IPS-18c (cell line): ENCODE data around the gene TUBGCP3.

ENCODE experiments used
- H3K4me3 ChIP-seq: 2 replicates; pipeline ENCODE4 v1.7.0; 2013; ENCODE audit warnings: low read depth, mild to moderate bottlenecking, low read length, moderate library complexity; ENCODE audit not compliant: insufficient read depth
- H3K9me3 ChIP-seq: one replicate; pipeline ENCODE4 v1.6.1; 2013; ENCODE audit warnings: mild to moderate bottlenecking, low read length, moderate library complexity; ENCODE audit not compliant: control insufficient read depth, insufficient read depth

Gene TUBGCP3

DNA sequence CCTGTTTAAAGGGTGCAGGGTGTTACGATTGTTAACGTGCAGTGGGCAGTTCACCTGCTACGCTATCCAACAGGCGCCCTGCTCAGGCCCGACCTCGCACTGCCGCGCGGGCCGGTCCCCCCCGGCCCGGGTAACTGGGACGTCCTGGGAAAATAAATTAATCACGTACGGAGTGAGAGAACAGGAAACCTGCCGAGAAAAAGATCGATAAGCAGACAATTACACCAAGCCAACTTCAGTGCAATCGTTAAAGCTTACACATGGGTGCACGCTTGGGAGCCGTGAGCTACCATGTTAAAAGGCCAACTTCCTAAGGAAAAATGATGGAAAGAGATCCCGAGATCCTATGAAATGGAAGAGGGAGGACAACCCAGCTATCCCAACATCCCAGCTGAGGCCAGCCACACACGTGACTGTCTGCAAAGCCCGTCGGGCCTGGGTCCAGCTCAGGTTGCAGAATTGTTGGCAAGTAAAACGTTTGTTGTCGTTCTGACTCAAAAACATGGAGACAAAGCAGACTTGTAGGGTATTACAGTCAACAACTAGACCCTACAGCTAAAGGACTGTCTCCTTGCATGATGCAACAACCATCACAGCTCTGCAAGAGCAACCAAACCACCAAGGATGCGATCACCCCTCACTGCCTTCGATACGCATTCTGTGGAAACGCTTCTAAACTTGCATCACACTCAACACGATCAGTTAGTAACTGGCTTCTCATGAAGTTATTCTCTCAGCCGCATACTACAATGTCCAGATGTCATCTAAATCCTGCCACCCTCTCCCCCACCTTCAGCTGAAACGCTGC, 741 bp upstream of the TUBGCP3 start:
- H3K4me3 ChIP-seq: peak overlapping the region; percentile 72; the same call in 1 of the 2 replicates
- H3K9me3 ChIP-seq: no peaks in the 10 kb centered on the region

DNA sequence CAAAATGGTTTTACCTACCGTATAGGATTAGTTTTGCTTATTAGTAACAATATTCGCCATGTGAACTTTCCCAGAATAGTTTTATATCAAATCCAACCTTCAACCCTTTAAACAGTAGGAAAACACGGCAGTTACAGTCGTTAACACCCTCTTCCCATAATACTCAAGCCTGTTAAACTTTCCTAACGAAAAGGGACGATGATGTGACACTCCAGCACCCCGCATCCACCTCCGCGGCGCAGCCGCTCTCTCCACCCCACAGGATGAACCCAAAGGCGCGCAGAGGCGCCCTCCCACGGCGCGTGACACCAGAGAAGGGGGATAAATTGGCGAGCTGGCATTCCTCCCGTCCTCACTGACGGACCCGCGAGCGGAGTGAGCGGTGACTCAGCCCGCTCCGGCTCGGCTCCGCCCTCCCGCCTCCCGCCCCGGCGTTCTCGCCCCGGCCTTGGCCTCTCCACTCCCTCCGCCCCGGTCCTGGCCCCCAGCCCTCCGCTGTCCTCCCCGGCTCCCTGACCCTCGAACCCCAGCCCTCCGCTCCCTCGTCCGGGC, 665 bp downstream of the TUBGCP3 start:
- no peaks in the 10 kb centered on the region for H3K9me3 ChIP-seq
- H3K4me3 ChIP-seq: peak overlapping the region; percentile 72

DNA sequence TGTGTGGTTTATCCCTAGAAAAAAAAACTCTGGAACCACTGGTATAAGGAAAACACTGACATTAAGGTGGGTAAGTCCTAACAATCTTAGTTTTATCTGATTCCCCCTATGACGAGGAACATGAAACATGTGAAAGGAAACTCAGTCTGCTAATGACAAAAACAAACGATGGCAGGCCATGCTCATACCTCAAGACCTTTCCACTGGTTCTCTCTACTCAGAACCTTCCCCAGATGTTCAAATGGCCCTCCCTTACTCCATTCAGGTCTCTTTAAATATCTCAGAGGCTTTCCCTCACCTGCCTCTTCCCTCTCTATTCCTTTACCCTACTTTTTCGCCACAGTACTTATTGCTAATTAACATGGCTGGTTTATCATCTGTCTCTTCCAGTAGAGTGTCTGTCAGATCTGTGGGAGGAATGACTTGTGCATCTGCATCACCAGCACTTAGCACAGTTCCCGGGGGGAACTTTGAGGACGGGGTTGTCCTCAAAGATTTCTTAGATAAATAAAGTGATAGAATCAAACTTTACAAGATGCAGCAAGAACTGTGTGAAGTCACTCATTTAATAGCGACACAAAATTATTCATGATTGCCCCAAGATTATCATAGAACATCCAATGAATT, 1.5 kb downstream of the TUBGCP3 start:
- H3K4me3 ChIP-seq: no peak overlapping the region
- no peaks in the 10 kb centered on the region for H3K9me3 ChIP-seq

- H3K4me3 ChIP-seq: no peak overlapping the region
- H3K9me3 ChIP-seq: no peaks in the 10 kb centered on the region
Measured at GRCh38 chr13:112583592-112584277, 4.2 kb downstream of the TUBGCP3 start.

DNA sequence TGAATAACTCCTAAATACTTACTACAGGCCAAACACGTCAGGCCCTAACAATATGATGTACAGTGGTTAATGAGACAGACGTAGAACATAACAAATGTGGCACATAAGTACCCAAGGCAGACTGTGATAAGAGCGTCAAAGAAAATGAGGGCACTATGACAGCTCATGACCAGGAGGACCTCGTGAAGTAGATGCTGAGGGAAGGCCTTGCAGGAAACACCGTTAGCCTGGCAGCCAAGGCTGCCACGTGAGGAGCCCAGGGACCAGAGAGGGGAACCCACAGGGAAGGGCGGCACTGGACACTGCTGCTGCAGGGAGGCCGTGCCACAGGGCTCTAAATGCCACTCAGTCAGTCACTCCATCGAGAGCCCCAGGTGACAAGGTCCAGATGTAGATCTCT, 5.7 kb downstream of the TUBGCP3 start:
- Histone ChIP-seq H3K4me3 (no peak overlapping the region), H3K9me3 (no peaks in the 10 kb centered on the region)

- Histone ChIP-seq H3K4me3 (no peak overlapping the region), H3K9me3 (no peaks in the 10 kb centered on the region)
Measured at GRCh38 chr13:112580912-112581311, 7.0 kb downstream of the TUBGCP3 start.

GRCh38 chr13:112580211-112580610, 7.7 kb downstream of the TUBGCP3 start:
- no peak overlapping the region for H3K4me3 ChIP-seq
- H3K9me3 ChIP-seq: no peaks in the 10 kb centered on the region

DNA sequence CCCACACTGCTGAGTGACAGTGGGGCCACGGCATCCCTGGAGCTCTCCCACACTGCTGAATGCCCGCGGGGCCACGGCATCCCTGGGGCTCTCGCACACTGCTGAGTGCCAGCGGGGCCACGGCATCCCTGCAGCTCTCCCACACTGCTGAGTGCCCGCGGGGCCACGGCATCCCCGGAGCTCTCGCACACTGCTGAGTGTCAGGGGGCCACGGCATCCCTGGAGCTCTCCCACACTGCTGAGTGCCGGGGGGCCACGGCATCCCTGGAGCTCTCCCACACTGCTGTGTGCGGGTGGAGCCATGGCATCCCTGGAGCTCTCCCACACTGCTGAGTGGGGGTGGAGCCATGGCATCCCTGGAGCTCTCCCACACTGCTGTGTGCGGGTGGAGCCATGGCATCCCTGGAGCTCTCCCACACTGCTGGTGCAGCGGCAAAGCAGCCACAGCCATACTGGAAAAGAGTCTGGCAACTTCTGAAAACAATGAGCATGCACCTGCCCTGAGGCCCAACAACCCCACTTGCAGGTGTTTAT, 8.6 kb downstream of the TUBGCP3 start:
- H3K9me3 ChIP-seq: no peaks in the 10 kb centered on the region
- no peak overlapping the region for H3K4me3 ChIP-seq

DNA sequence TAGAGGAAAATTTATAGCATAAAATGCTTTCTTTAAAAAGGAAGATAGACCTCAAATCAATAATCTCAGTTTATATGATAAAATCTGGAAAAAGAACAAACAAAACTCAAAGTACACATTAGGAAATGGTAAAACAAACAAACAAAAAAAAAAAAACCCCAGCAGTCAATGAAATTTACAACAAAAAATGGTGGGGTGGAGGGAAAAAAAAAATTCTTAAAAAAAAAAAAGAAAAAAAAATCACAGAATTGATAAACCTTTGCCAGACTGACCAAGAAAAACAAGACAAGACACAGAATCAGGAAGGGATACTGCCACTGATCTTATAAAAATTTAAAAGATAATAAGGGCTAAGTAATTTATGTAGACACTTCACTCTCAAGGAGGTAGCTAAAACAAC, 11.2 kb downstream of the TUBGCP3 start:
- H3K9me3 ChIP-seq: no peaks in the 10 kb centered on the region
- no peak overlapping the region for H3K4me3 ChIP-seq

DNA sequence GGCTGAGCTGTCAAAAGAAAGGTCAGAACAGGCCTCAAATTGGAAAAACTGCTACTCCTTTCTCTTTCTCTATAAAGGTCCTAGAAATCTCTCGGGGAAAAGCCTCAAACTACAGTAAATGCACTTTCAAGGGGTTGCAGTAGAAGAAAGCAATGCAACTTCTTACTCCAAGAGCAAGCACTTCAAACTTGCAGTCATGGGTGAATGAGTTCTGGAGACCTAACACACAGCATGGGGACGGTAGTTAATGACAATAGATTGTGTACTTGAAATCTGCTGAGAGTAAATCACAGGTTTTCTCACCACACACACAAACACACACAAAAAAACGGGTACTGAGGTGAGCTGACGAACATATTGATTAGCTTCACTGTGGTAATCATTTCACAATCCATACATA, 11.8 kb downstream of the TUBGCP3 start:
- Histone ChIP-seq H3K4me3 (no peak overlapping the region; the same call in 1 of the 2 replicates), H3K9me3 (no peaks in the 10 kb centered on the region)

- H3K4me3 ChIP-seq: no peak overlapping the region
- H3K9me3 ChIP-seq: no peaks in the 10 kb centered on the region
Measured at GRCh38 chr13:112575675-112576074, 12.3 kb downstream of the TUBGCP3 start.

- H3K4me3 ChIP-seq: no peak overlapping the region
Measured at GRCh38 chr13:112574834-112575613, 12.9 kb downstream of the TUBGCP3 start.

DNA sequence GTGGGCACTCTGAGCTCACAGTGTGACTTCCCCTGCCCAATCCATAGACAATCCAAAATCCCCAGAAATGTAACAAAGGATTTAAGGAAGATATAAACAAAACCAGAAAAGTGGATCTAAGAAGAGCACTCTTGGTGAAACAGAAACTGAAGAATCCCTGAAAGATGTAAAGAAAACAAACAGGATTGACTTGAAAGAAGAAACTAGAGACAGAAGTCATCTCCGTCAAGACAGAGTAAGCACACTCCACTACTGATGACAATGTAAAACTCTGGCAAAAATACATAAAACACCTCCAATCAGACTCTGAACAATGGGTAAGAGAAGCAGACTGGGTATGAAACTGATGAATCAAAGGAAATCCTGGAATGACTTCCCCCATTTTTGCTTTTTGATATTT, 13.5 kb downstream of the TUBGCP3 start:
- Histone ChIP-seq H3K9me3 (no peaks in the 10 kb centered on the region), H3K4me3 (no peak overlapping the region)

More at GRCh38 chr13:112574834-112575613, 12.9 kb downstream of the TUBGCP3 start:
- H3K9me3 ChIP-seq: no peaks in the 10 kb centered on the region

GRCh38 chr13:112573710-112574109, 14.2 kb downstream of the TUBGCP3 start:
- Histone ChIP-seq H3K9me3 (no peaks in the 10 kb centered on the region), H3K4me3 (no peak overlapping the region)

- Histone ChIP-seq H3K4me3 (no peak overlapping the region), H3K9me3 (no peaks in the 10 kb centered on the region)
Measured at GRCh38 chr13:112572366-112572765, 15.6 kb downstream of the TUBGCP3 start.

- Histone ChIP-seq H3K4me3 (no peak overlapping the region), H3K9me3 (no peaks in the 10 kb centered on the region)
Measured at GRCh38 chr13:112569821-112570220, 18.1 kb downstream of the TUBGCP3 start.
